ENCODE results near the gene POLR1B. TPM values are rescaled to one million over a fixed set of nuclear protein-coding genes. Genes with fewer than 3 reads are reported as not detected.

The POLR1B gene
- total RNA-seq, 4 donors from 2014 or later, result 6.0 to 24.1 (median 14.8) TPM

DNA sequence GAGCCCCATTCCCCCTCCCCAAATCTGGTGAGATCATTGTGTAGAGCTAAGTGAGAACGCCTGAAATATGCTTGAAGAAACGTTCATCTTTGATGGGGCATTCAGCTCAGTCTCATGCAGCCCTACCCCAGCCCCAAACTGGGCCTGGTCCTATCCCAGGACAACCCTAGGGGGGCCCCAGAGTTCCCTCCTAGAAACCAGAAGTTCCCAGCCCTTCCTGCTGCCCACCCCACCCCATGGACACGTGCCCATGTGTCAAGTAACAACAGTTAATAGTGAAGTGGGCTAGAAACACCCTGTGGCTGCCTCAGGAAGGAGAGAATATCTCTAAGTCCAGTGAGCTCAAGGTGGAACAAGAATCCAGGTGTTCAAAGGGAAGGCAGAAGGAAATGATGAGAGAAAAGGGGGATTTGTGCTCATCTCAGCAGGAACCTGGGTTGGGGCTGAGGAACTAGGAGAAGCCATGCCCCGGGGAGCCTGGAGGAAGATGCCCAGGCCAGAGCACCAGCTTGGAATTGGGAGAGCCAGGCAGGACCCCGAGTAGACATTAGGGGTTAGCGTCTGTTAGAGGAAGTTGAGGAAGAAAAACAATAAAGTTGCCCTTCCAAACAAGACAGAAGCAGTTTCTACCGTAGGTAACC lies 83.3 kb downstream of the POLR1B start:
- in situ Hi-C loops (cut with MboI; ENCODE audit: low pct_ligation_motif_present in 1 of 4, low pct_unique_long_range_greater_than_20kb in 1 of 4, low sequenced_read_pairs in 3 of 4) (loop anchor here in 3 of 4 donors (10.0 kb wide), 2 partner anchors 69 to 99 kb away; partner anchors contain the start of gene NT5DC4 (in 2 of the 3)), intact Hi-C loops (cut with DNase I; ENCODE audit: low total_unique reads) (loop anchor here (2.0 kb wide), 1 partner anchor 103 kb away; no protein-coding TSS in a partner anchor)
- Histone ChIP-seq H3K4me3 (no peak overlapping the region), H3K9me3 (no peaks in the 10 kb centered on the region), H3K36me3 (no peaks in the 10 kb centered on the region), H3K27me3 (peaks cover 3% of the 10 kb centered on the region), H3K27ac (no peak overlapping the region), H3K4me1 (peaks cover 5 to 23% (median 10%) of the 10 kb centered on the region in 4 donors)
- WGBS, 2 donors (ENCODE audit: low coverage in 1 of 2), result 71 to 87% methylated on average over 3 to 7 of the region's 7 CpGs
- DNase-seq, result no peak
- TF ChIP-seq, protein P1, sequence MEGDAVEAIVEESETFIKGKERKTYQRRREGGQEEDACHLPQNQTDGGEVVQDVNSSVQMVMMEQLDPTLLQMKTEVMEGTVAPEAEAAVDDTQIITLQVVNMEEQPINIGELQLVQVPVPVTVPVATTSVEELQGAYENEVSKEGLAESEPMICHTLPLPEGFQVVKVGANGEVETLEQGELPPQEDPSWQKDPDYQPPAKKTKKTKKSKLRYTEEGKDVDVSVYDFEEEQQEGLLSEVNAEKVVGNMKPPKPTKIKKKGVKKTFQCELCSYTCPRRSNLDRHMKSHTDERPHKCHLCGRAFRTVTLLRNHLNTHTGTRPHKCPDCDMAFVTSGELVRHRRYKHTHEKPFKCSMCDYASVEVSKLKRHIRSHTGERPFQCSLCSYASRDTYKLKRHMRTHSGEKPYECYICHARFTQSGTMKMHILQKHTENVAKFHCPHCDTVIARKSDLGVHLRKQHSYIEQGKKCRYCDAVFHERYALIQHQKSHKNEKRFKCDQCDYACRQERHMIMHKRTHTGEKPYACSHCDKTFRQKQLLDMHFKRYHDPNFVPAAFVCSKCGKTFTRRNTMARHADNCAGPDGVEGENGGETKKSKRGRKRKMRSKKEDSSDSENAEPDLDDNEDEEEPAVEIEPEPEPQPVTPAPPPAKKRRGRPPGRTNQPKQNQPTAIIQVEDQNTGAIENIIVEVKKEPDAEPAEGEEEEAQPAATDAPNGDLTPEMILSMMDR (IDR thresholded peaks at IDR 0.05), result no peak
- TF ChIP-seq EP300 (IDR thresholded peaks at IDR 0.05; ENCODE audit: low read depth), result no peak
- no peak for TF ChIP-seq POLR2A (IDR thresholded peaks at IDR 0.05)
- no peak for TF ChIP-seq POLR2AphosphoS5 (IDR thresholded peaks at IDR 0.05)

DNA sequence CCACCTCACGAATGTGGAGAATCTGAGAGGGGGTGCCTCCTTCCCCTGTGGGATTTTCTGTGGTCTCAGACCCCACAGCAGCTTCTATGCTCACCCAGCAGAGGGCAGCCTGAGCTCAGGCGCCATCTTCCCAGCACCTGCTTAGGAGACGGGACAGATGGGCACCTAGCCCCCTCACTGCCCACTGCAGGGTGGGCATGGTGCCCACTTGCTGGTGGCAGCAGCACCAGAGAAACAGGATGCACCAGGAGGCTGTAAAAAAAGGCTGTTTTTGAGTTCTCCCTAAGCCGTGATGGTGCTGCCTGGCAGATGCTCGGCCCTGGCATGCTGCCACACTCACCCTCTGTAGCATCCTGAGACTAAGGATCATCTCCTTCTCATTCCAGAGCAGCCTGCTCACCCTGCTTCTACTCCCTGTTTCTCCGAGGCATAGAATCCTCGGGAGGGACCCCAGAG lies 84.4 kb downstream of the POLR1B start:
- H3K27ac ChIP-seq, result peak overlapping the region; percentile 37 to 73 (median 56)
- TF ChIP-seq, protein P1 (IDR thresholded peaks at IDR 0.05), result peak; percentile 74 to 82 (median 79)
- no peak for TF ChIP-seq POLR2AphosphoS5 (IDR thresholded peaks at IDR 0.05)
- DNase-seq, result peak; percentile 60
- no peak overlapping the region for H3K4me3 ChIP-seq
- H3K36me3 ChIP-seq, result no peaks in the 10 kb centered on the region
- peaks cover 3% of the 10 kb centered on the region for H3K27me3 ChIP-seq
- intact Hi-C loops (cut with DNase I; ENCODE audit: low total_unique reads), result loop anchor here (2.0 kb wide), 1 partner anchor 102 kb away; no protein-coding TSS in a partner anchor
- 0 to 20% methylated on average over 1 to 7 of the region's 7 CpGs for WGBS, 2 donors (ENCODE audit: low coverage in 1 of 2)
- no peaks in the 10 kb centered on the region for H3K9me3 ChIP-seq
- in situ Hi-C loops (cut with MboI; ENCODE audit: low pct_ligation_motif_present in 1 of 4, low pct_unique_long_range_greater_than_20kb in 1 of 4, low sequenced_read_pairs in 3 of 4), result loop anchor here in 3 of 4 donors (10.0 kb wide), 2 partner anchors 68 to 98 kb away; partner anchors contain the start of gene NT5DC4 (in 2 of the 3)
- peaks cover 5 to 31% (median 11%) of the 10 kb centered on the region in 4 donors for H3K4me1 ChIP-seq

Small RNAs within 50 kb of the gene (small RNA-seq; reads per million reads assigned to genes)
- gene RF00019, result 0 reads per million in 4 donors

Other genes with a start within 250 kb of the POLR1B start
- 10 to 100 TPM in 3 of 4 donors, 1 to 10 TPM in 1; 8.0 to 32.4 (median 14.6) TPM for gene RGPD8, start 108.8 kb upstream of the POLR1B start, total RNA-seq
- 10 to 100 TPM in 3 of 4 donors, 1 to 10 TPM in 1; 7.9 to 61.3 (median 16.6) TPM for gene TTL, start 60.3 kb upstream of the POLR1B start, total RNA-seq
- gene CHCHD5, start 42.1 kb downstream of the POLR1B start, total RNA-seq, result 10 to 100 TPM; 11.1 to 23.0 (median 17.1) TPM
- 100 to 1,000 TPM in 3 of 4 donors, 1 to 10 TPM in 1; 9.4 to 173 (median 148) TPM for gene SLC20A1, start 103.5 kb downstream of the POLR1B start, total RNA-seq
- not detected for gene NT5DC4, start 178.6 kb downstream of the POLR1B start, total RNA-seq
- 10 to 100 TPM in 1 of 4 donors, 1 to 10 TPM in 1, under 1 TPM in 1, not detected in 1; 0.64 to 33.0 (median 2.2) TPM for gene CKAP2L, start 222.1 kb downstream of the POLR1B start, total RNA-seq
- gene IL1A, start 242.0 kb downstream of the POLR1B start, total RNA-seq, result not detected

Data from transverse colon (tissue), 4 donors.